DOHH2 (cell line): ENCODE data around the gene CYP4F3.

Experiments used
- EZH2phosphoT487 ChIP-seq: fragments of 200-600 bp; sonication (generic); IDR thresholded peaks from 2 replicates; pipeline ENCODE4 v1.6.1; 2017; ENCODE audit warnings: borderline replicate concordance, mild to moderate bottlenecking, antibody characterized with exemption, low read length, moderate library complexity, mixed read lengths
- TF ChIP-seq, protein P1 (sequence below): fragments of 200-600 bp; sonication (generic); IDR thresholded peaks from one replicate; pipeline ENCODE4 v1.5.1; 2014; ENCODE audit warnings: antibody characterized with exemption, mild to moderate bottlenecking, low read depth, low read length; ENCODE audit not compliant: poor library complexity, severe bottlenecking

DNA sequence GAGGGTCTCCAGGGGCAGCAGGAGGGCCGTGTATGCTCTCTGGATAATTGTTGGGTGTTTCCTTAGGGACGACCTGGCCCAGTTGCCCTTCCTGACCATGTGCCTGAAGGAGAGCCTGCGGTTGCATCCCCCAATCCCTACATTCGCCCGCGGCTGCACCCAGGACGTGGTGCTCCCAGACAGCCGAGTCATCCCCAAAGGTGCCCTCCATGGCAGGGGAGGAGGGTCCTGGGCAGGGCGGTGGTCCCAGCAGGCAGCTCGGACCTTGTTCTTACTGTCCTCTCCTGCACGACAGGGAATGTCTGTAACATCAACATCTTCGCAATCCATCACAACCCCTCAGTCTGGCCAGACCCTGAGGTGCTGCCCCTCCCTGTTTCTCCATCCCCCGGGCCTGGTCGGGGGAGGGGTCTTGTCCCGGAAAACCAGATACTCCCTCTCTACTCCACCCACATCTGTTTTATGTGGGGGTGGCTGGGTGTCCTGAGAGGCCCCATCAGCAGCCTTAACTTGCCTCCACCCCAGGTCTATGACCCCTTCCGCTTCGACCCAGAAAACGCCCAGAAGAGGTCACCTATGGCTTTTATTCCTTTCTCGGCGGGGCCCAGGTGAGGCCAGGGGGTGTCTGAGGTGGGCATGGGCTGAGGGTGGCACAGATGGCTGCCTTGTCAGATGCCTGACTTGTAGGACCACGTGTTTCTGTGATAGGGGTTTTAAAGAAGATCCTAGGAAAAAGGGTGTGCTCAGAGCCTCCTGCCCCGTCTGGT is 12.3 kb upstream of the CYP4F3 start:
- TF ChIP-seq, protein P1, sequence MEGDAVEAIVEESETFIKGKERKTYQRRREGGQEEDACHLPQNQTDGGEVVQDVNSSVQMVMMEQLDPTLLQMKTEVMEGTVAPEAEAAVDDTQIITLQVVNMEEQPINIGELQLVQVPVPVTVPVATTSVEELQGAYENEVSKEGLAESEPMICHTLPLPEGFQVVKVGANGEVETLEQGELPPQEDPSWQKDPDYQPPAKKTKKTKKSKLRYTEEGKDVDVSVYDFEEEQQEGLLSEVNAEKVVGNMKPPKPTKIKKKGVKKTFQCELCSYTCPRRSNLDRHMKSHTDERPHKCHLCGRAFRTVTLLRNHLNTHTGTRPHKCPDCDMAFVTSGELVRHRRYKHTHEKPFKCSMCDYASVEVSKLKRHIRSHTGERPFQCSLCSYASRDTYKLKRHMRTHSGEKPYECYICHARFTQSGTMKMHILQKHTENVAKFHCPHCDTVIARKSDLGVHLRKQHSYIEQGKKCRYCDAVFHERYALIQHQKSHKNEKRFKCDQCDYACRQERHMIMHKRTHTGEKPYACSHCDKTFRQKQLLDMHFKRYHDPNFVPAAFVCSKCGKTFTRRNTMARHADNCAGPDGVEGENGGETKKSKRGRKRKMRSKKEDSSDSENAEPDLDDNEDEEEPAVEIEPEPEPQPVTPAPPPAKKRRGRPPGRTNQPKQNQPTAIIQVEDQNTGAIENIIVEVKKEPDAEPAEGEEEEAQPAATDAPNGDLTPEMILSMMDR, result no peak
- no peak for TF ChIP-seq EZH2phosphoT487
